GM21717 (cell line): Measurements from ENCODE around the gene KRT24.
"Not testable (repeated sequence)": the region's sequence is repeated elsewhere in the genome, so short reads cannot be mapped to it uniquely, and the experiment has no call there.

Experiments
- ATAC-seq: cut with Tn5 transposase; IDR thresholded peaks from one replicate; pipeline ENCODE4 v1.9.1; 2021; ENCODE audit warnings: mild to moderate bottlenecking, moderate library complexity; ENCODE audit not compliant: unreplicated experiment

The KRT24 gene

DNA sequence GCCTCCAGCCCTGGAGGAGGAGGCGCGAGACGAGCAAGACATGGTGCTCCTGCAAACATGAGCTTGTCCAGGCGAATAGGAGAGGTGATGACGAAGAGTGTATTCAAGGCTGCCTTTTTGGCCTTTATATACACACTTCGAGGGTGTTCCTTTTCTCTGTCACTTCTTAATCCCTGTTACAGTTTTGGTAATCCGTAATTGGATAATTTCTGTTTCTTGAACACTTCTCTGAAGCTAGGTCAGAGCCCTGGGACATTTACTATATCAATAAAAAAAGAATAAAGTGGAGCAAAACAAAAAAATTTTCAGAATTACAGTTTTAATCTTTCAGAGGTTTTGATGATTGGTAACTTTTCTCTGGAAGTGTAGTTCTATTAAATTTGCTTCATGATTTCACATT is at the start of gene KRT24:
KRT24 (minus strand) TSS at position 101 of the 400 bp plus-strand sequence; CDS start at position 42, 59 bp downstream.
- ATAC-seq, result no peak

DNA sequence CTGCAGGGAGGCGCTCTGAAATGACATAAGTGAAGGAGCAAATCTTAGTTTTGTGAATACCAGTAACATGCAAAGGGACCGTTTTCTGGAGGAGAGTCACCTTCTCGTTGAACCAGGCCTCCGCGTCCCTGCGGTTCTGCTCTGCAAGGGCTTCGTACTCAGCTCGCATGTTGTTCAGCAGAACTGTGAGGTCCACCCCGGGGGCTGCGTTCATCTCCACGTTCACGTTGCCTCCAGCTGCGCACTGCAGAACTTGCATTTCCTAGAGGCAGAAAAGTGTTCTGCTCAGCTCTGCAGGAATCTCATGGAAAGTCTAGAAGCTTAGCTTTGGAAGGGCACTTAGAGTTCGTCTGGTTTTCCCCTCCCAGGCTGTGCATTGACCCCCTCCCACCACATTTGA is 47.5 kb upstream of the KRT24 start:
- no peak for ATAC-seq

DNA sequence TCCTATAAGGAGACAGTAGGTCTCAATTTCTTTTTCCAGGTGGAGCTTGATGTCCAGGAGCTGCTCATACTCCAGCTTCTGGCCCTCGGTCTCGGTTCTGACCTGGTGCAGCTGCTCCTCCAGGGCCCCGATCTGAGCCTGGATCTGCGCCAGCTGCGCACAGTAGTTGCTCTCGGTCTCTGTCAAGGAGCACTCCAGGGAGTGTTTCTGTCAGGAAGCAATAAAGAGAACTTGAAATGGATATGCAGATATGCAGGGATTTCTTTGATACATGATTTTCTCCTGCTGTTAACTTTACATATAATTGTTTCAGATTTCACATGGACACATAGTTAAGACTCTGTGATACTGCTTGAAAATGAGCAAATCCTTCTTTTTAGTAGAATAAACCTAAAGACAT is 46.8 kb upstream of the KRT24 start:
- no peak for ATAC-seq

- ATAC-seq, result not testable (repeated sequence)
Measured at GRCh38 chr17:40748666-40749065, 45.1 kb upstream of the KRT24 start.

DNA sequence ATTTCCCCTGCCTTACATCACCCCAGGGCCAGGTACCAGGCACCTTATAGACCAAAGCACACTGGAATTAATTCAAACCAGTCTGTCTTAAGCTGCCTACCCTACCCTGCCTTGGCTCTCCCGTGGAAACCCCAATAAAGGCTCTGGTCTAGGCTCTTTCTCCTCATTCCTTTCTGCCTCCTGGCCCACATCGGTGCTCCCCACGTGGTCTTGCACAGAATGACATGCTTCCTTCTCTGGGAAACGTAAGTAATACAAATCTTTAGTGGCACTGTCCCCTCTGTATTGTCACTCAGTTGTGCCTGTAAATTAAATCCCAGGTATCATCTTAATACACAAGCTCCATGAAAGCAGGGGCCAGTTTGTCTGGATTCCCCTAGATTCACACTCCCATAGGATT is 35.0 kb upstream of the KRT24 start:
- ATAC-seq, result no peak

DNA sequence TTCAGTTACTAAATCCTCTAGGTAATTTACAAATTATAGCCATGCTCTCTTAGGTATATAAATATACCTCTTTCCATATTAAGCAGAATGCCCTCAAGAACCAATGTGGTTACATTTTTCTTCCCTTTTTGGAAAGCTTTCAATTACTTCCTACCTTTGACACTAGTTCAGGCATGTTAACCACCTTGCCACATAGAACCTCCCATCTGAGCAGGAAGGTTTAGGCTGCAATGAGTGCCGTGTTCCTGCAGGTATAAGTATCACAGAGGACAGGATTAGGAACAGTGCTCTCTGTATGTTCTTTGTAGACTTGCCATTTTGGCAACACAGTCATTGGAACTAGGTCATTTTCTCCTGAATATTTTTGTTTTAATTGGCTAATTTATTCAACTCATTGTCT is 31.5 kb upstream of the KRT24 start:
- ATAC-seq, result no peak

- ATAC-seq, result no peak
Measured at GRCh38 chr17:40734018-40734417, 30.5 kb upstream of the KRT24 start.

DNA sequence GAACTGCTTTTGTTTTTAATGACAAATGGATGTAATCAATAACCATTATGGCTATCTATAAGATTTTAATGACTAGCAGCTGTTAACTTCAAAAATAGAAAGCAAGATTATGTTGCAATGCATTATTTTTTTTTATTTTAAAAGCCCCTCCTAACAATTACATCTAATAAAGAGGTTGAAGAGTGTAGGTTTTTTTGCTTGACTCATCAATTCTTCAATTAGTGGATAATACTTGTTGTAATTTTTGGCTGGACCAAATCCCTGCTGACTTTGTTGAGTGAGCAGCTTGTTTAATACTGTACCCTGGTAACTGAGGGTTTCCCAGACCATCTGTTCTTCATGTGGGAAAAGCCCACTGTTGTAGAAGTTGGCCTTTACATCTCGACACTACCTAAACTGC is 27.4 kb upstream of the KRT24 start:
- no peak for ATAC-seq

DNA sequence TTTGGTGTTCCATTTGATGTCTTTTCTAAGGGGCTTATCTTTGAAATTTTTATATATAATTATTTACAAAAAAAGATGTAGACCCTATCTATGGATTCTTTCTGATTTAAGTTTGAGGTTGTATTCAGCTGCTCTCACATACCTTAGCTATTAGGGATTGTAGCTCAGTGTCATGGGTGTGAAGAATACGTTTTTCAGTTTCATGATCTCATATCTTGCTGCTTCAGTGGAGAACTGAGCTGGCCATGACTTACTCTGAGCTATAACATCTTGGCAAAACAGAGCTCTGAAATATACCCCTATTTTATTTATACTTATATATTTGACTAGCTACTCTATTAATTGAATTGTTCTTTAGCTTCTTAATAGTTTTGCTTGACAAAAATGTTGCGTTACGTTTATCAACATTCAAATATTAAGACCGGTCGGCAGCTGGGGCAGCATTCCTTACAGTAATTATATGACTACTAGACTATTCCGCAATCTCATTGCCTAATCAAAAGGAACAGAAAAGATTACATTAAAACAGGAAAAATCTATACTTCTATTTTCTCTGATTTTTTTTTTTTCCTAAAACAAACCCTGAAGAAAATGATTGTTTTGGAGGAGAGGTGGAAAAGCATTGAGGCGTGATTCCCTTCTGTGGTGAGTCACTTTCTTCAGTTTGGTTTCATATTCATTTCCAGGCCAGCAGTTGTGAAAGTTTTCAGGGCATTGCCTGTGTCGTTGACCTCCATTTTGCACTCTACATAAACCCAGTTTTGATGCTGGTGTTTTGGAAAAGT is 24.1 kb upstream of the KRT24 start:
- ATAC-seq, result no peak

- ATAC-seq, result no peak
Measured at GRCh38 chr17:40726919-40727318, 23.4 kb upstream of the KRT24 start.

DNA sequence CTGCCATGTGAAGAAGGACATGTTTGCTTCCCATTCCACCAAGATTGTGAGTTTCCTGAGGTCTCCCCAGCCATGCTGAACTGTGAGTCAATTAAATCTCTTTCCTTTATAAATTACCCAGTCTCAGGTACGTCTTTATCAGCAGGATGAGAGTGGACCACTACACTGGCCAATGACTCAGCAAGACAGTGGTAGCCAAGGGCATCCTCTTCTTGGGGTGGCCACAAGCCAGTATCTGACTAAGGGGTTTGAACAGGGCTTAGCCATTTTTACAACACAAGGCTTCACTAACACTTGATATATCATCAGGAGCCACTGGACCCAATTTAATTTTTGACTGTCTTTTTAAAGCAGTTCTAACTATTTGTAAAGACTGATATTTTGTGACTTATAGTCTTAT is 21.1 kb upstream of the KRT24 start:
- ATAC-seq, result no peak

- no peak for ATAC-seq
Measured at GRCh38 chr17:40722241-40722640, 18.7 kb upstream of the KRT24 start.

- ATAC-seq, result no peak
Measured at GRCh38 chr17:40720899-40721298, 17.3 kb upstream of the KRT24 start.

GRCh38 chr17:40718930-40719329 is 15.4 kb upstream of the KRT24 start:
- no peak for ATAC-seq

- no peak for ATAC-seq
Measured at GRCh38 chr17:40717776-40718175, 14.2 kb upstream of the KRT24 start.

DNA sequence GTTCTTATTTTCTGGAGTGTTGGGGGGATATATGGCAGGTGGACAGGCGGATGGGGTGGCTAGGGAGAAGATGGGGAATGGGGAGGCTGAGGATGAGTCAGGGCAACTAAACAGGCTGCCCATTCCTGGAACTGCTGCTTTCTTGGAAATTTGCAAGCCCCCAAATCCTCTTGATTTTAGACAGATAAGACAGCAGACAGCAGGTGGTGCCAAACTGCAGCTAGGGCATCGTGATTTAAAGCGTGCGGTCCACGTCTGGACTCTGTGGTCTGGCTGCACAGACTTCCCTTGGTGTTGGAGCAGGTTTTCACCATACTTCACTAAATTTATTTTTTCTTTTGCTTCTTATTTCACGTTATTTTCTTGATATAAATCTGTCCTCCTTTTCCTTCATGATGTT is 10.9 kb upstream of the KRT24 start:
- ATAC-seq, result no peak

DNA sequence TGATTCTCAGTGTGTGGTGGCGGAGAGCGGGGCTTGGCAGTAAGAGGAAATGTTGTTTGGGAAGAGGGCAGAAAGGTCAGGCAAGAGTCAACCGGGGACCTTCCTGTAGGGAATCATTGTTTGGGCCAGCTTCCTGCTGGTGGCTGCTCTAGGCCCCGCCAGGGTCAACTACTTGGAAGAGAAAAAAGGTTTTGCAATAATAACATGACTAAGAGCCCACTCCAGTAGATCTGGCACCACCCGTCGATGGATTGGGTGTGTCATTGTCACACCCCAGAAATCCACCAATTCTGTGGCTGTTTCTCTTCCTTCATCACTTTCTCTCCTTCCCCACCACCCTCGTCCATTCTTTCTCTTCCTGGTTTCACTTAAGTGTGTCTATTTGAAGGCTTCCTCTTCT is 4.2 kb upstream of the KRT24 start:
- ATAC-seq, result no peak

DNA sequence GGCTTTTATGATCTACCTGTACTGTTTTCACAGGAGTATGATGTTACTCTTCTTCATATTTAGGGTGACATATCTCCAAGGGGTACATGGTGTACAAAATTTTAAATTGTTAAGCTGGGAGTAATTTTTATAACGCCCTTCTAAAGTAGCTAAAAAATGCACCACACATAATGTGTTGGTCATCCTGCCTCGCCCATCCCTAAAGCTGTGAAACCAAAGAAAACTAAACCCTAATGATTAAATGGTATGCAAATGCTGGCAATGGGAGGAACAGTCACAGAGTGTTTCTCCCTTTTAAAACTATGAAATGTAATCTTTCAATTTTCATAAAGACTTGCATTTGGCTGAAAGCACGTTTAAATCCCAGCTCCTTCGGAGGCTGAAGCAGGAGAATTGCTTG is 2.0 kb upstream of the KRT24 start:
- no peak for ATAC-seq

GRCh38 chr17:40702271-40702670 is 1.3 kb downstream of the KRT24 start:
- no peak for ATAC-seq

GRCh38 chr17:40699853-40700252 is 3.7 kb downstream of the KRT24 start:
- no peak for ATAC-seq

GRCh38 chr17:40699371-40699770 is 4.2 kb downstream of the KRT24 start:
- ATAC-seq, result no peak

- no peak for ATAC-seq
Measured at GRCh38 chr17:40697297-40697696, 6.3 kb downstream of the KRT24 start.

- ATAC-seq, result no peak
Measured at GRCh38 chr17:40696651-40697072, 6.9 kb downstream of the KRT24 start.
